Uterus (tissue), 2 donors: ENCODE data around the gene TTC9C.

Experiments used
- POLR2A ChIP-seq, 2 donors: fragments of 450-650 bp; IDR thresholded peaks; one replicate each; pipeline ENCODE4 v1.6.1; 2016; ENCODE audit warnings: antibody characterized with exemption in 2 of 2, mild to moderate bottlenecking in 1 of 2, moderate library complexity in 1 of 2
- TF ChIP-seq, protein P1 (sequence below), 4 experiments: fragments of 200-600 bp in 2 of 4; fragments of 450-650 bp in 2 of 4; sonication (generic) in 2 of 4; IDR thresholded peaks; one replicate each; pipeline ENCODE4 v1.5.1; 2016 to 2019; ENCODE audit warnings: antibody characterized with exemption in 4 of 4, mild to moderate bottlenecking in 2 of 4, moderate library complexity in 1 of 4

GRCh38 chr11:62707277-62707861 lies 20.9 kb upstream of the TTC9C start, which contains the start of the genes BSCL2 and GNG3:
- TF ChIP-seq, protein P1, sequence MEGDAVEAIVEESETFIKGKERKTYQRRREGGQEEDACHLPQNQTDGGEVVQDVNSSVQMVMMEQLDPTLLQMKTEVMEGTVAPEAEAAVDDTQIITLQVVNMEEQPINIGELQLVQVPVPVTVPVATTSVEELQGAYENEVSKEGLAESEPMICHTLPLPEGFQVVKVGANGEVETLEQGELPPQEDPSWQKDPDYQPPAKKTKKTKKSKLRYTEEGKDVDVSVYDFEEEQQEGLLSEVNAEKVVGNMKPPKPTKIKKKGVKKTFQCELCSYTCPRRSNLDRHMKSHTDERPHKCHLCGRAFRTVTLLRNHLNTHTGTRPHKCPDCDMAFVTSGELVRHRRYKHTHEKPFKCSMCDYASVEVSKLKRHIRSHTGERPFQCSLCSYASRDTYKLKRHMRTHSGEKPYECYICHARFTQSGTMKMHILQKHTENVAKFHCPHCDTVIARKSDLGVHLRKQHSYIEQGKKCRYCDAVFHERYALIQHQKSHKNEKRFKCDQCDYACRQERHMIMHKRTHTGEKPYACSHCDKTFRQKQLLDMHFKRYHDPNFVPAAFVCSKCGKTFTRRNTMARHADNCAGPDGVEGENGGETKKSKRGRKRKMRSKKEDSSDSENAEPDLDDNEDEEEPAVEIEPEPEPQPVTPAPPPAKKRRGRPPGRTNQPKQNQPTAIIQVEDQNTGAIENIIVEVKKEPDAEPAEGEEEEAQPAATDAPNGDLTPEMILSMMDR (IDR thresholded peaks at IDR 0.05), result no peak
- no peak for TF ChIP-seq POLR2A (IDR thresholded peaks at IDR 0.05)
